ENCODE results near the gene PKHD1. TPM values are rescaled to one million over a fixed set of nuclear protein-coding genes. Genes with fewer than 3 reads are reported as not detected.

The PKHD1 gene
- total RNA-seq, 1 donor: not detected

GRCh38 chr6:52042141-52042885, 45.1 kb downstream of the PKHD1 start:
- no peak for DNase-seq (ENCODE audit: low read depth)
- no peak overlapping the region for H3K4me3 ChIP-seq (ENCODE audit: low read depth, low read length)
- no peak for TF ChIP-seq CTCF (IDR thresholded peaks at IDR 0.05; ENCODE audit: insufficient read depth, low read length)

GRCh38 chr6:52041134-52041533, 46.3 kb downstream of the PKHD1 start:
- TF ChIP-seq CTCF (IDR thresholded peaks at IDR 0.05; ENCODE audit: insufficient read depth, low read length): no peak
- no peak overlapping the region for H3K4me3 ChIP-seq (ENCODE audit: low read depth, low read length)
- DNase-seq (ENCODE audit: low read depth): no peak

- no peak for TF ChIP-seq CTCF (IDR thresholded peaks at IDR 0.05; ENCODE audit: insufficient read depth, low read length)
- no peak for DNase-seq (ENCODE audit: low read depth)
- no peak overlapping the region for H3K4me3 ChIP-seq (ENCODE audit: low read depth, low read length)
Observed at GRCh38 chr6:52027699-52028098, 59.7 kb downstream of the PKHD1 start.

GRCh38 chr6:52024451-52025068, 62.9 kb downstream of the PKHD1 start:
- no peak overlapping the region for H3K4me3 ChIP-seq (ENCODE audit: low read depth, low read length)
- no peak for TF ChIP-seq CTCF (IDR thresholded peaks at IDR 0.05; ENCODE audit: insufficient read depth, low read length)
- no peak for DNase-seq (ENCODE audit: low read depth)

GRCh38 chr6:52022675-52023074, 64.7 kb downstream of the PKHD1 start:
- no peak for DNase-seq (ENCODE audit: low read depth)
- no peak for TF ChIP-seq CTCF (IDR thresholded peaks at IDR 0.05; ENCODE audit: insufficient read depth, low read length)
- H3K4me3 ChIP-seq (ENCODE audit: low read depth, low read length): no peak overlapping the region

- peak; percentile 52 for DNase-seq (ENCODE audit: low read depth)
- H3K4me3 ChIP-seq (ENCODE audit: low read depth, low read length): no peak overlapping the region
Observed at GRCh38 chr6:52020945-52021570, 66.4 kb downstream of the PKHD1 start.

More at GRCh38 chr6:52020945-52021570, 66.4 kb downstream of the PKHD1 start:
- TF ChIP-seq CTCF (IDR thresholded peaks at IDR 0.05; ENCODE audit: insufficient read depth, low read length): peak; percentile 57

All from fibroblast of the aortic adventitia (primary cell).